Upper lobe of left lung (tissue), 6 donors: Measurements from ENCODE around the gene CHRNE. TPM values are rescaled to one million over a fixed set of nuclear protein-coding genes. Genes with fewer than 3 reads are reported as not detected.
A peak's percentile ranks its signal among the peaks of the same experiment; 100 is the strongest.
"Not testable (repeated sequence)": the region's sequence is repeated elsewhere in the genome, so short reads cannot be mapped to it uniquely, and the experiment has no call there.

ENCODE experiments used
- ATAC-seq, 2 donors: fragments of 200-7000 bp; cut with Tn5 transposase; one replicate each; pipeline ENCODE4 v1.9.1; 2022; ENCODE audit warnings: mild to moderate bottlenecking in 2 of 2, moderate library complexity in 2 of 2; ENCODE audit not compliant: low FRiP score in 2 of 2
- DNase-seq, 2 donors: peaks; one replicate each; pipeline ENCODE4 v3.0.0-alpha.2; 2019 to 2020
- H3K27ac ChIP-seq, 4 donors: fragments of 200-600 bp; sonication (generic); one replicate each; pipeline ENCODE4 v1.5.1; 2016 to 2019
- H3K27me3 ChIP-seq, 4 donors: fragments of 200-600 bp; sonication (generic); one replicate each; pipeline ENCODE4 v1.5.1; 2017 to 2019
- H3K36me3 ChIP-seq, 4 donors: fragments of 200-600 bp; sonication (generic); one replicate each; pipeline ENCODE4 v1.5.1; 2016 to 2019
- H3K4me1 ChIP-seq, 4 donors: fragments of 200-600 bp; sonication (generic); one replicate each; pipeline ENCODE4 v1.5.1; 2018 to 2019
- H3K4me3 ChIP-seq, 4 donors: fragments of 200-600 bp; sonication (generic); one replicate each; pipeline ENCODE4 v1.5.1; 2017 to 2019; ENCODE audit warnings: mild to moderate bottlenecking in 2 of 4, moderate library complexity in 1 of 4
- H3K9me3 ChIP-seq, 4 donors: fragments of 200-600 bp; sonication (generic); one replicate each; pipeline ENCODE4 v1.5.1; 2018 to 2019
- EP300 ChIP-seq, 4 donors: sonication (generic); formaldehyde crosslinking; IDR thresholded peaks; one replicate each; pipeline ENCODE4 v1.5.1; 2017; ENCODE audit warnings: antibody characterized with exemption in 4 of 4, control low read depth in 2 of 4
- POLR2A ChIP-seq, 4 donors: fragments of 450-650 bp; IDR thresholded peaks; one replicate each; pipeline ENCODE4 v1.5.1; 2016 to 2017; ENCODE audit warnings: antibody characterized with exemption in 4 of 4, mild to moderate bottlenecking in 2 of 4
- POLR2AphosphoS5 ChIP-seq, 2 donors: sonication (generic); formaldehyde crosslinking; IDR thresholded peaks; one replicate each; pipeline ENCODE4 v1.5.1; 2017; ENCODE audit warnings: antibody characterized with exemption in 2 of 2
- WGBS, 2 donors: methylation state at CpG; one replicate each; pipeline ENCODE4 v1.1.5; 2017 to 2018; 5-methylcytosine and 5-hydroxymethylcytosine counted together
- total RNA-seq, 6 donors: library from RNA; depleted of rRNA in 4 of 6; stranded (reverse); fragments of >200 nt in 4 of 6; gene quantifications; one replicate each; pipeline versions ENCODE4 v1.1.0 to v1.2.1, GENCODE V29; 2016 to 2021
- TF ChIP-seq, protein P1 (sequence below), 6 experiments: fragments of 450-650 bp in 4 of 6; fragments of 200-600 bp in 2 of 6; sonication (generic) in 2 of 6; IDR thresholded peaks; one replicate each; pipeline ENCODE4 v1.5.1; 2016 to 2019; ENCODE audit warnings: antibody characterized with exemption in 6 of 6
- donor health status: DM: no; HTN: no; CAD: no; lungs with moderate emphysema.
- donor health status: DM: no; HTN: yes; CAD: no; lungs with severe emphysema.

Gene CHRNE
- total RNA-seq, 6 donors from 2014 or later = 0.61 to 1.7 (median 1.2) TPM; not detected in 2

DNA sequence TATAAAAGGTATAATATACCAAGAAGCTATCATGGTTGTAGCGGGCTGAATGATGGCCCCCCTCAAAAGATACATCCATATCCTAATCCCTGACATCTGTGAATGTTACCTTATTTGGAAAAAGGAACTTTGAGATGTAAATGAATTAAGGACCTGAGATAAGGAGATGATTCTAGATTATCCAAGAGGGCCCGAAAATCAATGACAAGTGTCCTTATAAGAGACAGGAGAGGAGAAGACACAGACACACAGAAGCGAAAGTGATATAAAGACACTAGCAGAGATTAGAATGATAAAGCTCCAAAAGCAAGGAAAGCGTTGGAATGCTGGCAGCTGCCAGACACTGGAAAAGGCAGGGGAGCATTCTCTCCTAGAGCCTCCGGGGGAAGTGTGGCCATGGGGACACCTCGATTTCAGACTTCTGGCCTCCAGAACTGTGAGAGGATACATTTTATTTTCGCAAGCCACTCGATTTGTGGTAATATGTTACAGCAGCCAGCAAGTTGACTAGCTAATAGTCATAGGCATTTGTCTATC lies 16.7 kb upstream of the CHRNE start:
- H3K4me1 ChIP-seq = peaks cover 0 to 10% (median 3%) of the 10 kb centered on the region in 4 donors
- TF ChIP-seq POLR2AphosphoS5 (IDR thresholded peaks at IDR 0.05) = no peak
- TF ChIP-seq, protein P1, sequence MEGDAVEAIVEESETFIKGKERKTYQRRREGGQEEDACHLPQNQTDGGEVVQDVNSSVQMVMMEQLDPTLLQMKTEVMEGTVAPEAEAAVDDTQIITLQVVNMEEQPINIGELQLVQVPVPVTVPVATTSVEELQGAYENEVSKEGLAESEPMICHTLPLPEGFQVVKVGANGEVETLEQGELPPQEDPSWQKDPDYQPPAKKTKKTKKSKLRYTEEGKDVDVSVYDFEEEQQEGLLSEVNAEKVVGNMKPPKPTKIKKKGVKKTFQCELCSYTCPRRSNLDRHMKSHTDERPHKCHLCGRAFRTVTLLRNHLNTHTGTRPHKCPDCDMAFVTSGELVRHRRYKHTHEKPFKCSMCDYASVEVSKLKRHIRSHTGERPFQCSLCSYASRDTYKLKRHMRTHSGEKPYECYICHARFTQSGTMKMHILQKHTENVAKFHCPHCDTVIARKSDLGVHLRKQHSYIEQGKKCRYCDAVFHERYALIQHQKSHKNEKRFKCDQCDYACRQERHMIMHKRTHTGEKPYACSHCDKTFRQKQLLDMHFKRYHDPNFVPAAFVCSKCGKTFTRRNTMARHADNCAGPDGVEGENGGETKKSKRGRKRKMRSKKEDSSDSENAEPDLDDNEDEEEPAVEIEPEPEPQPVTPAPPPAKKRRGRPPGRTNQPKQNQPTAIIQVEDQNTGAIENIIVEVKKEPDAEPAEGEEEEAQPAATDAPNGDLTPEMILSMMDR (IDR thresholded peaks at IDR 0.05) = no peak
- TF ChIP-seq POLR2A (IDR thresholded peaks at IDR 0.05) = no peak
- TF ChIP-seq EP300 (IDR thresholded peaks at IDR 0.05) = no peak
- 59 to 63% methylated on average over 8 of the region's 8 CpGs for WGBS, 2 donors
- H3K27me3 ChIP-seq = no peaks in the 10 kb centered on the region
- H3K9me3 ChIP-seq = no peaks in the 10 kb centered on the region
- no peak for ATAC-seq
- no peaks in the 10 kb centered on the region for H3K36me3 ChIP-seq
- H3K27ac ChIP-seq = no peak overlapping the region
- no peak overlapping the region for H3K4me3 ChIP-seq
- DNase-seq = no peak

DNA sequence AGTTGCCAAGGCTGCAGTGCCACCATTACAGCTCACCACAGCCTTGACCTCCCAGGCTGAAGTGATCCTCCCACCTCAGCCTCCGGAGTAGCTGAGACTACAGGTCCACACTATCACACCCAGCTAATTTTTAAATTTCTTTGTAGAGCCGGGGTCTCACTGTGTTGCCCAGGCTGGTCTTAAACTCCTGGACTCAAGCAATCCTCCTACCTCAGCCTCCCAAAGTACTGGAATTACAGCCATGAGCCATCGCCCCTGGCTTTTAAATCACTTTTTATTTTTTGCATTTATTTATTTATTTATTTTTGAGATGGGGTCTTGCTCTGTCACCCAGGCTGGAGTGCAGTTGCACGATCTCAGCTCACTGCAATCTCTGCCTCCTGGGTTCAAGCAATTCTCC lies 11.7 kb upstream of the CHRNE start:
- 92 to 96% methylated on average over 4 of the region's 4 CpGs for WGBS, 2 donors
- H3K27ac ChIP-seq, H3K36me3 ChIP-seq, DNase-seq, H3K9me3 ChIP-seq, H3K4me3 ChIP-seq, H3K27me3 ChIP-seq, H3K4me1 ChIP-seq, ATAC-seq: not testable (repeated sequence)

DNA sequence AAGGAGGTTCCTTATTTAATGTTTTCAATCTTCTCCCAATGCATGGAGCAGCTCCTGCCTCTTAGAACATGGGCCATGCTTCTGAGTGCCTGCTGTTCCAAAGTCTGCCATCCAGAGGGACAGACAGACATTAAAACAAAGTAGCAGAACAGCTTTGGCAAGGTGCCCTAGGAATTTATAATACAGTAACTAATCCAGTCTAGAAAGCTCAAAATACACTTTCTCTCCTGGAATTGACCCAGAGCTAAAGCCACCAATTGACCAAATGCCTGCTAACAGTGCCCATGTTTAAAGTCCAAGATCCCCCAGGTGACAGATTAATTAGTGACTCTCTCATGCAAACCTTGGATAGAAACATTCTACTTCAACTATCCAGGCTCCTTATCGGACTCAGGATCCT lies 11.1 kb upstream of the CHRNE start:
- 63 to 86% methylated on average over 1 of the region's 1 CpG for WGBS, 2 donors

DNA sequence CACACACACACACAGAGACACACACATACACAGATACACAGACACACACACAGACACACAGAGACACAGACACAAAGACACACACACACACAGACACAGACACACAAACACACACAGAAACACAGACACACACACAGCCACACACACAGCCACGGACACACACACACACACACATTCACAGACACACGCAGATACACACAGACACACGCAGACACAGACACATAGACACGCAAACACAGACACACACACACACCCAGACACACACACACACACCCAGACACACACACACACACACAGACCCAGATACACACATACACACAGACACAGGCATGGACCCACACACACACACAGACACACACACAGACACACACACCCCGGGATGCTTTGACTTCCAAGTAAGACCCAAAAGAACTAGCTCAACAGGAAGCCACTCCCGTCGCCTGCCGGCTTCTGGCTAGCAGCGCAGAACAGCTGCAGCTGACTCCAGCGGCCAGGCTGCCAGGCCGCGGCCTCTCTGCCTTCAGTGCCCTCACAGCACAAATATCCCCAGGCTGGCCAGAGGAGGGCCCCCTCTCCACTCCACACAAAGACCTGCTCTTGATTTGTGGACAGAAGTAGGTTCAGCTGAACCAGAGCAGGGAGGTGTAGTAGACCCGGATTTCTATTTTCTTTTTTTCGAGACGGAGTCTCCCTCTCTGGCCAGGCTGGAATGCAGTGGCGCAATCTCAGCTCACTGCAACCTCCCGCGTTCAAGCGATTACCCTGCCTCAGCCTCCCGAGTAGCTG lies 6.0 kb upstream of the CHRNE start:
- H3K27ac ChIP-seq = peak overlapping the region; percentile 63 to 79 (median 75)
- peaks cover 9 to 18% (median 10%) of the 10 kb centered on the region in 4 donors for H3K4me1 ChIP-seq
- TF ChIP-seq EP300 (IDR thresholded peaks at IDR 0.05) (no peak), POLR2AphosphoS5 (IDR thresholded peaks at IDR 0.05) (peak in 1 of 2 donors; percentile 41), POLR2A (IDR thresholded peaks at IDR 0.05) (peak in 1 of 4 donors; percentile 13)
- TF ChIP-seq, protein P1 (IDR thresholded peaks at IDR 0.05) = peak; percentile 87 to 96 (median 95)
- no peak overlapping the region for H3K4me3 ChIP-seq
- WGBS, 2 donors = 21% methylated on average over 14 to 20 of the region's 20 CpGs
- H3K36me3 ChIP-seq = no peaks in the 10 kb centered on the region
- ATAC-seq (peak; percentile 96 to 99), DNase-seq (peak; percentile 92 to 94)
- H3K9me3 ChIP-seq = no peaks in the 10 kb centered on the region
- H3K27me3 ChIP-seq = no peaks in the 10 kb centered on the region

More for the DNA sequence above, 11.1 kb upstream of the CHRNE start:
- Histone ChIP-seq H3K4me1 (peaks cover 6 to 10% (median 7%) of the 10 kb centered on the region in 4 donors), H3K36me3 (no peaks in the 10 kb centered on the region), H3K9me3 (no peaks in the 10 kb centered on the region), H3K4me3 (no peak overlapping the region), H3K27ac (no peak overlapping the region), H3K27me3 (no peaks in the 10 kb centered on the region)
- TF ChIP-seq, protein P1 (IDR thresholded peaks at IDR 0.05) = no peak
- TF ChIP-seq POLR2A (IDR thresholded peaks at IDR 0.05) = no peak
- no peak for TF ChIP-seq POLR2AphosphoS5 (IDR thresholded peaks at IDR 0.05)
- TF ChIP-seq EP300 (IDR thresholded peaks at IDR 0.05) = no peak
- ATAC-seq (no peak), DNase-seq (no peak)

DNA sequence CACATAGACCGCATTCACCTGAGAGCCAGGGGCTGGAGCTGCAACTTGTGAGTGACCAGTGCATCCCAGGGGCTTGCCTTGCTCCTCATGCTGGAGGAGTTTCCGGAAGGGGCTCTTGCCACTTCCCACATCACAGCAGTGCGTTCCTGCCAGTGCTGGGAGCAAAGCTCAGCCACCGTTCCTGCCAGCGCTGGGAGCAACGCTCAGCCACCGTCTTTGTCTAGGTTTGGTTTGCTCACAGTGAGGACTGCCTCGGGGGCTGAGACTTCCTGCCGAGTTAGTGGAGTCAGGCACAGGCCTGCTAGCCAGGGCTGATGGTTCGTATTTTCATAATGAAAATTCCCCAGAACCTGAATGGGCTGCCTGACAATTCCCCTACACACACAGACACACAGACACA lies 5.4 kb upstream of the CHRNE start:
- DNase-seq (no peak), ATAC-seq (peak in 1 of 2 donors; percentile 15)
- no peaks in the 10 kb centered on the region for H3K27me3 ChIP-seq
- TF ChIP-seq POLR2A (IDR thresholded peaks at IDR 0.05) (no peak), EP300 (IDR thresholded peaks at IDR 0.05) (no peak), POLR2AphosphoS5 (IDR thresholded peaks at IDR 0.05) (no peak)
- TF ChIP-seq, protein P1 (IDR thresholded peaks at IDR 0.05) = no peak
- no peaks in the 10 kb centered on the region for H3K36me3 ChIP-seq
- H3K4me3 ChIP-seq = no peak overlapping the region
- peaks cover 11 to 21% (median 14%) of the 10 kb centered on the region in 4 donors for H3K4me1 ChIP-seq
- 63 to 88% methylated on average over 1 to 10 of the region's 10 CpGs for WGBS, 2 donors
- H3K9me3 ChIP-seq = no peaks in the 10 kb centered on the region
- H3K27ac ChIP-seq = peak overlapping the region; percentile 26 to 79 (median 68)

DNA sequence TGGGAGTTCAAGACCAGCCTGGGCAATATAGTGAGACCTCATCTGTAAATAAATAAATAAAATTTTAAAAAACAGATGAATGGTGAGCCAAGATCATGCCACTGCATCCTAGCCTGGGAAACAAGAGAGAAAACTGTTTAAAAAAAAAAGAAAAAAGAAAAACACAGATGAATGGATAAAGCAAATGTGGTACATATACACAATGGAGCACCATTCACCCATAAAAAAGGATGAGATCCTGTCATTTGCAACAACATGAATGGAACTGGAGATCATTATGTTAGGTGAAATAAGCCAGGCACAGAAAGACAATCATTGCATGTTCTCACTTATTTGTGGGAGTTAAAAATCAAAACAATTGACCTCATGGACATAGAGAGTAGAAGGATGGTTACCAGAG lies 3.7 kb upstream of the CHRNE start:
- H3K9me3 ChIP-seq, H3K4me3 ChIP-seq, DNase-seq, H3K36me3 ChIP-seq, H3K27me3 ChIP-seq, ATAC-seq, H3K27ac ChIP-seq: not testable (repeated sequence)
- H3K4me1 ChIP-seq = peaks cover 18 to 31% (median 24%) of the 10 kb centered on the region in 4 donors
